Neural progenitor cell (in vitro differentiated cells): Measurements from ENCODE around the gene KLB.

Experiments
- CTCF ChIP-seq: fragments of 200-600 bp; sonication (generic); IDR thresholded peaks from 2 replicates; pipeline ENCODE4 v1.5.1; 2017; ENCODE audit warnings: antibody characterized with exemption, mild to moderate bottlenecking
- EZH2 ChIP-seq: fragments of 200-600 bp; sonication (generic); IDR thresholded peaks from 2 replicates; pipeline ENCODE4 v1.6.1; 2017; ENCODE audit warnings: antibody characterized with exemption, mild to moderate bottlenecking, moderate library complexity

GRCh38 chr4:39455486-39455885, 48.8 kb downstream of the KLB start:
- TF ChIP-seq EZH2 (no peak), CTCF (no peak)
